Tibial artery (tissue), 4 donors: Measurements from ENCODE around the gene KASH5.

ENCODE experiments used
- DNase-seq, 2 donors: peaks; one replicate each; pipeline ENCODE4 v3.0.0-alpha.2; 2019
- H3K27ac ChIP-seq, 2 donors: fragments of 200-600 bp; sonication (generic) in 1 of 2; 1 replicate in 1 of 2; 2 replicates in 1 of 2; pipeline ENCODE4 v1.5.1; 2018 to 2019; ENCODE audit warnings: mild to moderate bottlenecking in 1 of 2
- H3K27me3 ChIP-seq, 2 donors: fragments of 200-600 bp; sonication (generic) in 1 of 2; one replicate each; pipeline versions ENCODE4 v1.5.1 to v1.6.0; 2016 to 2019
- H3K36me3 ChIP-seq, 3 donors: fragments of 200-600 bp; sonication (generic) in 2 of 3; one replicate each; pipeline ENCODE4 v1.5.1; 2016 to 2019; ENCODE audit warnings: mild to moderate bottlenecking in 2 of 3
- H3K4me1 ChIP-seq, 4 donors: fragments of 200-600 bp; sonication (generic) in 2 of 4; 1 replicate in 3 of 4; 2 replicates in 1 of 4; pipeline ENCODE4 v1.5.1; 2016 to 2019
- H3K4me3 ChIP-seq, 2 donors: fragments of 200-600 bp; sonication (generic) in 1 of 2; 1 replicate in 1 of 2; 2 replicates in 1 of 2; pipeline ENCODE4 v1.5.1; 2018 to 2019; ENCODE audit warnings: mild to moderate bottlenecking in 2 of 2
- H3K9me3 ChIP-seq, 3 donors: fragments of 200-600 bp; sonication (generic) in 1 of 3; one replicate each; pipeline ENCODE4 v1.5.1; 2016 to 2019
- CTCF ChIP-seq, 2 experiments: fragments of 200-600 bp in 1 of 2; fragments of 450-650 bp in 1 of 2; IDR thresholded peaks; one replicate each; pipeline ENCODE4 v1.5.1; 2017 to 2019; ENCODE audit warnings: antibody characterized with exemption in 2 of 2, mild to moderate bottlenecking in 1 of 2, moderate library complexity in 1 of 2
- intact Hi-C: fragments of 100-400 bp; cut with DNase I; formaldehyde crosslinking; loops from one replicate; pipeline ENCODE4 v1.15.0; 2023; ENCODE audit warnings: low total_unique reads

Gene KASH5

GRCh38 chr19:49357186-49357585 is 30.9 kb upstream of the KASH5 start:
- no peaks in the 10 kb centered on the region for H3K27me3 ChIP-seq
- no peak overlapping the region for H3K27ac ChIP-seq
- intact Hi-C loops = no loop called here
- H3K4me3 ChIP-seq = no peak overlapping the region
- no peaks in the 10 kb centered on the region for H3K9me3 ChIP-seq
- TF ChIP-seq CTCF (IDR thresholded peaks at IDR 0.05) = no peak
- no peak for DNase-seq
- H3K36me3 ChIP-seq = peaks cover 35 to 72% (median 53%) of the 10 kb centered on the region in 3 donors
- H3K4me1 ChIP-seq = peaks cover 0 to 15% (median 3%) of the 10 kb centered on the region in 4 donors

- Histone ChIP-seq H3K4me1 (peaks cover 2 to 20% (median 11%) of the 10 kb centered on the region in 4 donors), H3K27me3 (no peaks in the 10 kb centered on the region), H3K27ac (peak overlapping the region; percentile 84 to 96), H3K9me3 (no peaks in the 10 kb centered on the region), H3K4me3 (no peak overlapping the region), H3K36me3 (peaks cover 23 to 43% (median 30%) of the 10 kb centered on the region in 3 donors)
- DNase-seq = no peak
- TF ChIP-seq CTCF (IDR thresholded peaks at IDR 0.05) = no peak
- intact Hi-C loops = no loop called here
Observed at GRCh38 chr19:49359851-49360820, 27.9 kb upstream of the KASH5 start.

- H3K9me3 ChIP-seq = no peaks in the 10 kb centered on the region
- intact Hi-C loops = no loop called here
- peaks cover 16 to 33% (median 27%) of the 10 kb centered on the region in 3 donors for H3K36me3 ChIP-seq
- H3K27ac ChIP-seq = peak overlapping the region; percentile 84 to 96
- no peak for TF ChIP-seq CTCF (IDR thresholded peaks at IDR 0.05)
- DNase-seq = peak; percentile 77 to 91
- no peaks in the 10 kb centered on the region for H3K27me3 ChIP-seq
- H3K4me1 ChIP-seq = peaks cover 2 to 20% (median 11%) of the 10 kb centered on the region in 4 donors
- H3K4me3 ChIP-seq = peak overlapping the region; percentile 81 to 98
Observed at GRCh38 chr19:49361438-49362047, 26.5 kb upstream of the KASH5 start.

- intact Hi-C loops = no loop called here
- peaks cover 2 to 20% (median 11%) of the 10 kb centered on the region in 4 donors for H3K4me1 ChIP-seq
- H3K36me3 ChIP-seq = peaks cover 16 to 26% (median 25%) of the 10 kb centered on the region in 3 donors
- TF ChIP-seq CTCF (IDR thresholded peaks at IDR 0.05) = no peak
- DNase-seq = peak; percentile 75 to 90
- peak within 1 kb of the TSS; percentile 84 to 96 for H3K27ac ChIP-seq
- H3K4me3 ChIP-seq = peak within 1 kb of the TSS; percentile 81 to 98
- H3K27me3 ChIP-seq = no peaks in the 10 kb centered on the region
- no peaks in the 10 kb centered on the region for H3K9me3 ChIP-seq
Observed at GRCh38 chr19:49362048-49362928, 25.8 kb upstream of the KASH5 start, which contains the start of gene TEAD2. Gene TEAD2, minus strand, starts transcription at chr19:49362416. Its CDS starts 2,341 bp downstream, at chr19:49360075.

- H3K36me3 ChIP-seq = peaks cover 15 to 21% (median 20%) of the 10 kb centered on the region in 3 donors
- H3K4me1 ChIP-seq = peaks cover 2 to 20% (median 11%) of the 10 kb centered on the region in 4 donors
- DNase-seq = peak; percentile 52 to 86
- H3K4me3 ChIP-seq = peak overlapping the region; percentile 81 to 98
- H3K9me3 ChIP-seq = no peaks in the 10 kb centered on the region
- TF ChIP-seq CTCF (IDR thresholded peaks at IDR 0.05) = no peak
- H3K27me3 ChIP-seq = no peaks in the 10 kb centered on the region
- H3K27ac ChIP-seq = peak overlapping the region; percentile 84 to 96
- intact Hi-C loops = no loop called here
Observed at GRCh38 chr19:49362929-49363267, 25.2 kb upstream of the KASH5 start.
